Calu3 (cell line): ENCODE results near the gene GRIK3. TPM values are rescaled to one million over a fixed set of nuclear protein-coding genes. Genes with fewer than 3 reads are reported as not detected.

Experiments
- BruUV-seq: library from RNA; stranded (reverse); fragments of 400-500 nt; replicated peaks from 2 replicates; lab custom pipeline; 2021; lab: Mats Ljungman, UMichigan
- CTCF ChIA-PET: fragments of 300-600 bp; sonication (Branson Sonifier 250); formaldehyde crosslinking; loops from one replicate; lab custom pipeline; 2022; ENCODE audit warnings: antibody characterized with exemption; lab: Charles Lee
- DNase-seq: peaks from one replicate; pipeline ENCODE4 v3.0.0; 2022
- H3K27ac Mint-ChIP-seq: one replicate; pipeline ENCODE4 v1.8.0; 2022; ENCODE audit warnings: mixed read lengths; ENCODE audit not compliant: unreplicated experiment
- H3K27me3 Mint-ChIP-seq: one replicate; pipeline ENCODE4 v1.8.0; 2022; ENCODE audit warnings: mixed read lengths; ENCODE audit not compliant: unreplicated experiment
- H3K36me3 Mint-ChIP-seq: one replicate; pipeline ENCODE4 v1.8.0; 2022; ENCODE audit warnings: mild to moderate bottlenecking, moderate library complexity, mixed read lengths; ENCODE audit not compliant: insufficient read depth, unreplicated experiment
- H3K4me1 Mint-ChIP-seq: one replicate; pipeline ENCODE4 v1.8.0; 2022; ENCODE audit warnings: mild to moderate bottlenecking, low read depth, mixed read lengths; ENCODE audit not compliant: unreplicated experiment
- H3K4me3 Mint-ChIP-seq: one replicate; pipeline ENCODE4 v1.8.0; 2022; ENCODE audit warnings: mild to moderate bottlenecking, low read depth, moderate library complexity, mixed read lengths; ENCODE audit not compliant: unreplicated experiment
- H3K9me3 Mint-ChIP-seq: one replicate; pipeline ENCODE4 v1.8.0; 2022; ENCODE audit warnings: low read depth, mixed read lengths; ENCODE audit not compliant: unreplicated experiment
- CTCF ChIP-seq: fragments of 200-600 bp; IDR thresholded peaks from one replicate; pipeline ENCODE4 v1.8.0; 2022; ENCODE audit warnings: antibody characterized with exemption; ENCODE audit not compliant: unreplicated experiment
- intact Hi-C: fragments of 100-400 bp; cut with micrococcal nuclease; formaldehyde crosslinking; loops from one replicate; pipeline ENCODE4 v1.10.0; 2022; ENCODE audit not compliant: unreplicated experiment
- total RNA-seq: library from RNA; stranded (reverse); gene quantifications from 2 replicates; pipeline ENCODE4 v1.2.3, GENCODE V29; 2022

GRIK3 gene
- total RNA-seq, 1 experiment from 2014 or later = not detected

- DNase-seq = no peak
- Mint-ChIP-seq H3K27ac (no peak overlapping the region), H3K27me3 (peaks cover 99% of the 10 kb centered on the region), H3K36me3 (no peaks in the 10 kb centered on the region), H3K4me3 (no peak overlapping the region), H3K9me3 (no peaks in the 10 kb centered on the region), H3K4me1 (no peaks in the 10 kb centered on the region)
- CTCF ChIA-PET = no interaction called here
- TF ChIP-seq CTCF = no peak
- no TSS peak for BruUV-seq
- intact Hi-C loops = no loop called here
Observed at GRCh38 chr1:36981126-36981525, 53.2 kb downstream of the GRIK3 start.

GRCh38 chr1:36977731-36978406 lies 56.4 kb downstream of the GRIK3 start:
- CTCF ChIA-PET = no interaction called here
- no TSS peak for BruUV-seq
- TF ChIP-seq CTCF = no peak

GRCh38 chr1:36975642-36976041 lies 58.7 kb downstream of the GRIK3 start:
- CTCF ChIA-PET = interaction anchor here (0.6 kb wide), 1 partner anchor 150 kb away, joined by 3 read pairs; no protein-coding TSS in a partner anchor
- intact Hi-C loops = no loop called here
- Mint-ChIP-seq H3K27me3 (peaks cover 91% of the 10 kb centered on the region), H3K27ac (no peak overlapping the region), H3K4me1 (no peaks in the 10 kb centered on the region), H3K9me3 (no peaks in the 10 kb centered on the region), H3K36me3 (no peaks in the 10 kb centered on the region), H3K4me3 (no peak overlapping the region)
- no peak for DNase-seq
- BruUV-seq = no TSS peak
- no peak for TF ChIP-seq CTCF

More at GRCh38 chr1:36977731-36978406, 56.4 kb downstream of the GRIK3 start:
- H3K36me3 Mint-ChIP-seq = no peaks in the 10 kb centered on the region
- DNase-seq = no peak
- H3K4me1 Mint-ChIP-seq = no peaks in the 10 kb centered on the region
- intact Hi-C loops = no loop called here
- H3K27me3 Mint-ChIP-seq = peaks cover 89% of the 10 kb centered on the region
- H3K9me3 Mint-ChIP-seq = no peaks in the 10 kb centered on the region
- H3K4me3 Mint-ChIP-seq = no peak overlapping the region
- no peak overlapping the region for H3K27ac Mint-ChIP-seq

- no peaks in the 10 kb centered on the region for H3K9me3 Mint-ChIP-seq
- no peaks in the 10 kb centered on the region for H3K36me3 Mint-ChIP-seq
- CTCF ChIA-PET = no interaction called here
- H3K4me3 Mint-ChIP-seq = no peak overlapping the region
- peaks cover 91% of the 10 kb centered on the region for H3K27me3 Mint-ChIP-seq
- no peak overlapping the region for H3K27ac Mint-ChIP-seq
- no peaks in the 10 kb centered on the region for H3K4me1 Mint-ChIP-seq
- BruUV-seq = no TSS peak
- intact Hi-C loops = no loop called here
- no peak for TF ChIP-seq CTCF
- DNase-seq = no peak
Observed at GRCh38 chr1:36973056-36973455, 61.3 kb downstream of the GRIK3 start.
